ENCODE data around the gene KIZ. TPM values are rescaled to one million over a fixed set of nuclear protein-coding genes. Genes with fewer than 3 reads are reported as not detected.

KIZ gene
- total RNA-seq, 1 experiment from 2014 or later: 31.8 TPM

DNA sequence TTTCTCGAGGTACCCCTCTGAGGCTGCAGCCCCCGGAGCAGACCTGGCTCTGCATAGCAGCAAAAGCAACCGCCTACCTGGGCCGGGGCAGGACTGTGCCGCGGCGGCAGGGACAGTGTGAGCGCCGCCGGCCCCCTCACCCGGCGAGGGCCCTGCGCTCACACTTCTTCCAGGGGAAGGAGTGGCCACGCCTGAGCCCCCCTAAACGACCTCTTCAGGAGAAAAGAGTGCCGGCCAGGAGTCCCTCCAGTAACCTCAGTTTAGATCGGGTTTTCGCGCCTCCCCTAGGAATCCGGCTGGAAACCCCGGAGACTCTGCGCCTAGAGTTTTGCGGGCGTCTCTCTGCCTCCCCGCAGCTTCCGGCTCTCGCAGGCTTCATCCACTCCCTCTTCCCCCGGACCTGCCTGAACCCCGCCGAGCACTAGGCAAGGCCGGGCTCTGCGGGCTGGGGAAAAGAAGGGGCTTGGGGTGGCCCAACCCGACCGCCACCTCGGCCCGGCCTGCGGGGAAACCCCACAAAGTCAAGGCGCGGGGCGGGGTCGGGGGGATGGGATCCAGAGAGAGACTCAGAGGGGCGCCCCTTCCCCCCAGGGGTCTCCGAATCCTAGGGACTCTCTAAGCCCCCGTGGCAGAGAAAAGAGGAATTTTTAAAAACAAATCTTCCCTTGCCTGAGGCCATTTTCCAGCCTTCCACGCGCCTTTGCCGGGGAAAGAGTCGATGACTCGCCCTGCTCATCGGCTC lies 20.3 kb upstream of the KIZ start:
- intact Hi-C loops (cut with micrococcal nuclease; ENCODE audit: unreplicated experiment): no loop called here
- no peak overlapping the region for H3K4me3 Mint-ChIP-seq (ENCODE audit: unreplicated experiment)
- Histone ChIP-seq H3K9me3 (no peaks in the 10 kb centered on the region), H3K4me1 (no peaks in the 10 kb centered on the region), H3K27me3 (replicated peaks; ENCODE audit: control insufficient read depth, insufficient read depth, low read length) (no peaks in the 10 kb centered on the region), H3K4me3 (ENCODE audit: low read depth, low read length) (no peak overlapping the region), H3K36me3 (ENCODE audit: control insufficient read depth, insufficient read depth, low read length) (no peaks in the 10 kb centered on the region)
- no peaks in the 10 kb centered on the region for H3K9me3 Mint-ChIP-seq (ENCODE audit: unreplicated experiment)
- no peak for DNase-seq
- no peaks in the 10 kb centered on the region for H3K4me1 Mint-ChIP-seq (ENCODE audit: low read depth, unreplicated experiment)
- H3K36me3 Mint-ChIP-seq (ENCODE audit: insufficient read depth, unreplicated experiment): peaks cover 10% of the 10 kb centered on the region
- POLR2A ChIA-PET: no interaction called here
- H3K27ac Mint-ChIP-seq (ENCODE audit: unreplicated experiment): no peak overlapping the region
- no peaks in the 10 kb centered on the region for H3K27me3 Mint-ChIP-seq (ENCODE audit: insufficient read depth, unreplicated experiment)
- TF ChIP-seq, protein P1, sequence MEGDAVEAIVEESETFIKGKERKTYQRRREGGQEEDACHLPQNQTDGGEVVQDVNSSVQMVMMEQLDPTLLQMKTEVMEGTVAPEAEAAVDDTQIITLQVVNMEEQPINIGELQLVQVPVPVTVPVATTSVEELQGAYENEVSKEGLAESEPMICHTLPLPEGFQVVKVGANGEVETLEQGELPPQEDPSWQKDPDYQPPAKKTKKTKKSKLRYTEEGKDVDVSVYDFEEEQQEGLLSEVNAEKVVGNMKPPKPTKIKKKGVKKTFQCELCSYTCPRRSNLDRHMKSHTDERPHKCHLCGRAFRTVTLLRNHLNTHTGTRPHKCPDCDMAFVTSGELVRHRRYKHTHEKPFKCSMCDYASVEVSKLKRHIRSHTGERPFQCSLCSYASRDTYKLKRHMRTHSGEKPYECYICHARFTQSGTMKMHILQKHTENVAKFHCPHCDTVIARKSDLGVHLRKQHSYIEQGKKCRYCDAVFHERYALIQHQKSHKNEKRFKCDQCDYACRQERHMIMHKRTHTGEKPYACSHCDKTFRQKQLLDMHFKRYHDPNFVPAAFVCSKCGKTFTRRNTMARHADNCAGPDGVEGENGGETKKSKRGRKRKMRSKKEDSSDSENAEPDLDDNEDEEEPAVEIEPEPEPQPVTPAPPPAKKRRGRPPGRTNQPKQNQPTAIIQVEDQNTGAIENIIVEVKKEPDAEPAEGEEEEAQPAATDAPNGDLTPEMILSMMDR (IDR thresholded peaks at IDR 0.05; ENCODE audit: insufficient read depth in 1 of 2, low read depth in 1 of 2, low read length in 1 of 2, severe bottlenecking in 1 of 2, unreplicated experiment in 1 of 2): no peak
- BruUV-seq (replicated peaks): no TSS peak
- CTCF ChIA-PET: no interaction called here

DNA sequence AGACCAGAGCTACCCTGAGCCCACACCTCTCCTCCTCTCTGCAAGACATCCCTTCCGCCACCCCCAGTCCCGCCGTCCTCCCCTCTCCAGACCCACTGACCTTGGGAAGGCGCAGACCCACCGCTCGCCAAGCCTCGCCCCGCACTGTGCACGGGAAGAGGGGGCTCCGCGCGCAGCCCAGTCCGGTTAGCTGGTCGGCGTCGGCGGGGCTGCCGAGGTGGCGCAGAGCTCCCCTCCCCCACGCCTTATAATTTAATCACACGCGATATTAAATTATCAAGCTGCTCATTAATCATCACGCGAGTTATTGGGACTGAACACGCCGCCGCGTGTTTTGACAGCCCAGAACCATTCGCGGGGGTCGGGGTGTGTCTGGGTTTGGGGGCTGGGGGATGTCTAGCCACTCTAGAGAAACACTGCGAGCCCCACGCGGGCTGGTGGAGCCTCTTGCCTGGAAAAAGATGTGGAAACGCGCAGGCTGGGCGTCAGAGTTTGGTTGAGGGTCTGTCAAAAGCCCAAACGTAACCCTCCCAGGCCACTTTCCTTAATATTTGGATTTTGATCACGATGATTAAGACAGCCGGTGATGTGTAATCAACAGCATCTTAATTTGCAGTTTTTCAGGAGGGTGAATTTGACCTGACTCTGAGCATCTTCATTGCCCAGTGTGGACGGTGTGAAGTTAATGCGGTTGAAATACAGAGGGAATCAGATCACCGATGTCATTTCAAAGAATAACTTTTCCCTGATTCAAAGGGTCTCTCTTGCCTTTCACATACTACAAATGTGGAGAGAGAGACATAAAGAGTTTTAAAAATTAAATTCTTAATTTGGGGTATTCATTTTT lies 19.5 kb upstream of the KIZ start, which contains the start of gene LINC00237:
Gene LINC00237, minus strand, starts transcription at position 188 of the 847 bp plus-strand sequence.
- DNase-seq: no peak
- H3K27me3 Mint-ChIP-seq (ENCODE audit: insufficient read depth, unreplicated experiment): no peaks in the 10 kb centered on the region
- TF ChIP-seq, protein P1 (IDR thresholded peaks at IDR 0.05; ENCODE audit: insufficient read depth in 1 of 2, low read depth in 1 of 2, low read length in 1 of 2, severe bottlenecking in 1 of 2, unreplicated experiment in 1 of 2): no peak
- no TSS peak for BruUV-seq (replicated peaks)
- peaks cover 2% of the 10 kb centered on the region for H3K36me3 Mint-ChIP-seq (ENCODE audit: insufficient read depth, unreplicated experiment)
- POLR2A ChIA-PET: no interaction called here
- no peak within 1 kb of the TSS for H3K4me3 Mint-ChIP-seq (ENCODE audit: unreplicated experiment)
- Histone ChIP-seq H3K9me3 (no peaks in the 10 kb centered on the region), H3K36me3 (ENCODE audit: control insufficient read depth, insufficient read depth, low read length) (no peaks in the 10 kb centered on the region), H3K4me1 (no peaks in the 10 kb centered on the region), H3K27me3 (replicated peaks; ENCODE audit: control insufficient read depth, insufficient read depth, low read length) (no peaks in the 10 kb centered on the region), H3K4me3 (ENCODE audit: low read depth, low read length) (no peak within 1 kb of the TSS)
- intact Hi-C loops (cut with micrococcal nuclease; ENCODE audit: unreplicated experiment): no loop called here
- no peak within 1 kb of the TSS for H3K27ac Mint-ChIP-seq (ENCODE audit: unreplicated experiment)
- no peaks in the 10 kb centered on the region for H3K4me1 Mint-ChIP-seq (ENCODE audit: low read depth, unreplicated experiment)
- CTCF ChIA-PET: no interaction called here
- H3K9me3 Mint-ChIP-seq (ENCODE audit: unreplicated experiment): no peaks in the 10 kb centered on the region

DNA sequence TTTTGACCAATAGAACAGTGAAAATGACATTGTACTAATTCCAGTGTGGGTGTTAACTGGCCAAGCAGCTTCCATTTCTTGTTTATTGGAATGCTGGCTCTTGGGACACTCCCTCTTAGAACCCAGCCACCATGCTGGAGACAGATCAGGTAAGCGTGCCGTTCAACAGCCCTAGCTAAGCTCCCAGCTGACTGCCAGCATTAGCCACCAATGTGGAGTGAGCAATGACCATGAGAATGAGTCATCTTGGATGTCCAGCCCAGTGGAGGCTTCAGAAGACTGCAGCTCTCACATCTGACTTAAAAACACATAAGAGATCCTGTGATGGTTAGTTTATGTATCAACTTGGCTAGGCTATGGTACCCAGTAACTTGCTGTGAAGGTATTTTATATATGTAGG lies 16.7 kb upstream of the KIZ start:
- no peaks in the 10 kb centered on the region for H3K36me3 Mint-ChIP-seq (ENCODE audit: insufficient read depth, unreplicated experiment)
- POLR2A ChIA-PET: no interaction called here
- TF ChIP-seq, protein P1 (IDR thresholded peaks at IDR 0.05; ENCODE audit: insufficient read depth in 1 of 2, low read depth in 1 of 2, low read length in 1 of 2, severe bottlenecking in 1 of 2, unreplicated experiment in 1 of 2): no peak
- CTCF ChIA-PET: no interaction called here
- no peaks in the 10 kb centered on the region for H3K9me3 ChIP-seq
- H3K27ac Mint-ChIP-seq (ENCODE audit: unreplicated experiment): no peak overlapping the region
- H3K27me3 ChIP-seq (replicated peaks; ENCODE audit: control insufficient read depth, insufficient read depth, low read length): no peaks in the 10 kb centered on the region
- H3K27me3 Mint-ChIP-seq (ENCODE audit: insufficient read depth, unreplicated experiment): no peaks in the 10 kb centered on the region
- intact Hi-C loops (cut with micrococcal nuclease; ENCODE audit: unreplicated experiment): no loop called here
- no TSS peak for BruUV-seq (replicated peaks)
- no peak overlapping the region for H3K4me3 Mint-ChIP-seq (ENCODE audit: unreplicated experiment)
- H3K36me3 ChIP-seq (ENCODE audit: control insufficient read depth, insufficient read depth, low read length): no peaks in the 10 kb centered on the region
- no peaks in the 10 kb centered on the region for H3K4me1 Mint-ChIP-seq (ENCODE audit: low read depth, unreplicated experiment)
- no peak overlapping the region for H3K4me3 ChIP-seq (ENCODE audit: low read depth, low read length)
- no peak for DNase-seq
- no peaks in the 10 kb centered on the region for H3K9me3 Mint-ChIP-seq (ENCODE audit: unreplicated experiment)
- no peaks in the 10 kb centered on the region for H3K4me1 ChIP-seq

All from Caco-2 (cell line).